NCI-H1048 (cell line): ENCODE results near the gene MS4A3.
"Not testable (repeated sequence)": the region's sequence is repeated elsewhere in the genome, so short reads cannot be mapped to it uniquely, and the experiment has no call there.

ENCODE experiments used
- DNase-seq: peaks from one replicate; lab custom pipeline; 2025; lab: John Stamatoyannopoulos, UW

MS4A3 gene

GRCh38 chr11:60095477-60096120 lies 39.1 kb downstream of the MS4A3 start:
- DNase-seq, result no peak

- DNase-seq, result no peak
Observed at GRCh38 chr11:60097189-60097588, 40.7 kb downstream of the MS4A3 start.

- no peak for DNase-seq
Observed at GRCh38 chr11:60098508-60098907, 42.0 kb downstream of the MS4A3 start.

GRCh38 chr11:60100516-60100915 lies 44.1 kb downstream of the MS4A3 start:
- DNase-seq, result no peak

GRCh38 chr11:60101368-60101767 lies 44.9 kb downstream of the MS4A3 start:
- DNase-seq, result not testable (repeated sequence)

GRCh38 chr11:60104471-60105115 lies 48.1 kb downstream of the MS4A3 start:
- not testable (repeated sequence) for DNase-seq

- not testable (repeated sequence) for DNase-seq
Observed at GRCh38 chr11:60108631-60109030, 52.2 kb downstream of the MS4A3 start.

- no peak for DNase-seq
Observed at GRCh38 chr11:60111793-60112192, 55.3 kb downstream of the MS4A3 start.

GRCh38 chr11:60116996-60117790 lies 60.7 kb downstream of the MS4A3 start:
- DNase-seq, result no peak

- DNase-seq, result no peak
Observed at GRCh38 chr11:60118338-60118737, 61.9 kb downstream of the MS4A3 start.

GRCh38 chr11:60119710-60120109 lies 63.2 kb downstream of the MS4A3 start:
- DNase-seq, result no peak
